Measurements from ENCODE around the gene FRMD8.
"Not testable (repeated sequence)": the region's sequence is repeated elsewhere in the genome, so short reads cannot be mapped to it uniquely, and the experiment has no call there.

Gene FRMD8

DNA sequence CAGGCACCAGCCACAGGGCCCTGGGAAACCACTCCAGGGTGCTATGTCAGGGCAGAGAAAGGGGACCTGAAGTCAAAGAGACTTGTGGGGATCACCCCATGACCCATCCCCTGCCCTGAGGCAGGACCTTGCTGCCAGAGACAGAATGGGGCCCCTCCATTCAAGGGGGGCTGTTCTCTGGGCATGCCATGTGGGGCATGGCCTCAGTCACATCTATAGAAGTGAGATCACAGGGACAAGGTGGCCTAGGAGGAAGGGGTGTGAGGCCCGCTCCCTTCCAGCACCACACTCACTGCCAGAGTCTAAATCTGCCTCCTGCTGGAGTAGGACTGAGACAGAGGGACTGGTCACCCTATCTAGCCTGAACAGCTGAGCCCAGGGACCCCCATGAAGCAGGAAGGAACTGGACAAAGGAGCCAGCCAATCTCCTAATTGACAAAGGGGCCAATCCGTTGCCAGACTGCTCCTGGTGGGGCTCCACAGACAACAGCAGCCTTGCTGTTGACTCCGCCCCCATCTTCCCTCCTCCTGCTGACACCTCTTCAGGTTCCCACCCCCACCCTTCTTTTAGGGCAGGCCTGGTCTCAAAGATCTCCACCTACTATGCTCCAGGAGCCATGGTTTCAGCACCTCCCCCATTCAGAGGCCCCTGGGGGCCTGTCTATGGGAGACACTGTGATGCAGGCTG is 62.1 kb downstream of the FRMD8 start:
- TF ChIP-seq, protein P1, sequence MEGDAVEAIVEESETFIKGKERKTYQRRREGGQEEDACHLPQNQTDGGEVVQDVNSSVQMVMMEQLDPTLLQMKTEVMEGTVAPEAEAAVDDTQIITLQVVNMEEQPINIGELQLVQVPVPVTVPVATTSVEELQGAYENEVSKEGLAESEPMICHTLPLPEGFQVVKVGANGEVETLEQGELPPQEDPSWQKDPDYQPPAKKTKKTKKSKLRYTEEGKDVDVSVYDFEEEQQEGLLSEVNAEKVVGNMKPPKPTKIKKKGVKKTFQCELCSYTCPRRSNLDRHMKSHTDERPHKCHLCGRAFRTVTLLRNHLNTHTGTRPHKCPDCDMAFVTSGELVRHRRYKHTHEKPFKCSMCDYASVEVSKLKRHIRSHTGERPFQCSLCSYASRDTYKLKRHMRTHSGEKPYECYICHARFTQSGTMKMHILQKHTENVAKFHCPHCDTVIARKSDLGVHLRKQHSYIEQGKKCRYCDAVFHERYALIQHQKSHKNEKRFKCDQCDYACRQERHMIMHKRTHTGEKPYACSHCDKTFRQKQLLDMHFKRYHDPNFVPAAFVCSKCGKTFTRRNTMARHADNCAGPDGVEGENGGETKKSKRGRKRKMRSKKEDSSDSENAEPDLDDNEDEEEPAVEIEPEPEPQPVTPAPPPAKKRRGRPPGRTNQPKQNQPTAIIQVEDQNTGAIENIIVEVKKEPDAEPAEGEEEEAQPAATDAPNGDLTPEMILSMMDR (conservative IDR thresholded peaks at IDR 0.05; ENCODE audit: control insufficient read depth, insufficient read depth, low read depth, low read length): no peak
- DNase-seq (ENCODE audit: low read depth): peak; percentile 77
- no peak overlapping the region for H3K4me3 ChIP-seq (ENCODE audit: control insufficient read depth, low read depth, low read length)

DNA sequence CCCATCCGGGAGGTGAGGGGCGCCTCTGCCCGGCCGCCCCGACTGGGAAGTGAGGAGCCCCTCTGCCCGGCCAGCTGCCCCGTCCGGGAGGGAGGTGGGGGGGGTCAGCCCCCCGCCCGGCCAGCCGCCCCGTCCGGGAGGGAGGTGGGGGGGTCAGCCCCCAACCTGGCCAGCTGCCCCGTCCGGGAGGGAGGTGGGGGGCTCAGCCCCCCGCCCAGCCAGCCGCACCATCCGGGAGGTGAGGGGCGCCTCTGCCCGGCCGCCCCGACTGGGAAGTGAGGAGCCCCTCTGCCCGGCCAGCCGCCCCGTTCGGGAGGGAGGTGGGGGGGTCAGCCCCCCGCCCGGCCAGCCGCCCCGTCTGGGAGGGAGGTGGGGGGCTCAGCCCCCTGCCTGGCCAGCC is 64.9 kb downstream of the FRMD8 start:
- DNase-seq (ENCODE audit: low read depth); H3K4me3 ChIP-seq (ENCODE audit: control insufficient read depth, low read depth, low read length): not testable (repeated sequence)

DNA sequence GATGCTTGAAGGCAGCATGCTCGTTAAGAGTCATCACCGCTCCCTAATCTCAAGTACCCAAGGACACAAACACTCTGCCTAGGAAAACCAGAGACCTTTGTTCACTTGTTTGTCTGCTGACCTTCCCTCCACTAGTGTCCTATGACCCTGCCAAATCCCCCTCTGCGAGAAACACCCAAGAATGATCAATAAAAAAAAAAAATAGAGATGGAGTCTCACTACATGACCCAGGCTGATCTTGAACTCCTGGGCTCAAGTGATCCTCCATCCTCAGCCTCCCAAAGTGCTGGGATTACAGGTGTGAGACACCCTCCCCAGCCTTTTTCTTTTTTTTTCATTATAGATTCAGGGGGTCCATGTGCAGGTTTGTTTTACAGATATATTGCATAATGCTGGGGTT is 65.8 kb downstream of the FRMD8 start:
- H3K4me3 ChIP-seq (ENCODE audit: control insufficient read depth, low read depth, low read length); DNase-seq (ENCODE audit: low read depth): not testable (repeated sequence)

DNA sequence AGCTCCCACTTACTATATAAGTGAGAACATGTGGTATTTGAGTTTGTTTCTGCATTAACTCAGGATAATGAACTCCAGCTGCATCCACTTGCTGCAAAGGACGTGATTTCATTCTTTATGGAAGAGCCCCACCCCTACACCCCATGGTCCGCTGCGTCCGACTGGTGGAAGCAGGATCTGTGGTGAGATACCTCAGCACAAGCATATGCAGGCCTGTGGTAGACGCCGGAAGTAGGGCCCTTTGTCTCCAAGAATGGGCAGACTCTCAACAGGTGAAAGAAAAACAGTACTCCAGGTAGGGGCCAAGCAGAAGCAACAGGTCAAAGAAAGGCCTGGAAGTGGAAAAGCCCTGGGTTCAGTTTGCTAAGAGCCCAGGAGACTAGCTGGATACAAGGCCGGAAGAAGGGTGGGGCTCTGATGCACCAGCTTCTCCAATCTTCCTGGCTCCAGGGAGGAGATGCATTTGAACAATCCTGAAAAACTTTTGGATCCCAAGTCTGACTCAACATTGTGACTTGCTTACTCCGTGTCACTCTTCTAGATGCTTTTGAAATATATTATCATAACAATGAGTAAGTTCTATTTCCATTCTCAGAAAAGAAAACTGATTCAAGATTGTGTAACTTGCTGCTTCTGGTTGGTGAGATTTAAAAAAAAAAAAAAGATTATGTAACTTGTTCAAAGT is 66.5 kb downstream of the FRMD8 start:
- H3K4me3 ChIP-seq (ENCODE audit: control insufficient read depth, low read depth, low read length): no peak overlapping the region
- TF ChIP-seq, protein P1 (conservative IDR thresholded peaks at IDR 0.05; ENCODE audit: control insufficient read depth, insufficient read depth, low read depth, low read length): no peak
- peak; percentile 96 for DNase-seq (ENCODE audit: low read depth)

DNA sequence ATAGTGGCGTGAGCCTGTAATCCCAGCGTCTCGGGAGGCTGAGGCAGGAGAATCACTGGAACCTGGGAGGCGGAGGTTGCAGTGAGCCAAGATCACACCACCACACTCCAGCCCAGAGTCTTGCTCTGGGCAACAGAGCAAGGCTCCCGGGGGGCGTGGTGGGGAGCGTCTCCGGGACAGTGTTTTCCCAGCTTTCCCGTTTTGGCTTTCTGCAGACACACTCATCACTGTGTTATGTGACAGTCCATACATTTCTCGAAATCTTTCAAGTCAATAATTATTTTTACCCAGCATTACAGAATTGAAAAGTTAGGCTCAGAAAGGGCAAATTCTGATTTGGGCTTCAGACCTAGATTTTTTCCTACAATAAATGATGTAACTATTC is 67.9 kb downstream of the FRMD8 start:
- TF ChIP-seq, protein P1 (conservative IDR thresholded peaks at IDR 0.05; ENCODE audit: control insufficient read depth, insufficient read depth, low read depth, low read length): no peak
- DNase-seq (ENCODE audit: low read depth): peak; percentile 84

DNA sequence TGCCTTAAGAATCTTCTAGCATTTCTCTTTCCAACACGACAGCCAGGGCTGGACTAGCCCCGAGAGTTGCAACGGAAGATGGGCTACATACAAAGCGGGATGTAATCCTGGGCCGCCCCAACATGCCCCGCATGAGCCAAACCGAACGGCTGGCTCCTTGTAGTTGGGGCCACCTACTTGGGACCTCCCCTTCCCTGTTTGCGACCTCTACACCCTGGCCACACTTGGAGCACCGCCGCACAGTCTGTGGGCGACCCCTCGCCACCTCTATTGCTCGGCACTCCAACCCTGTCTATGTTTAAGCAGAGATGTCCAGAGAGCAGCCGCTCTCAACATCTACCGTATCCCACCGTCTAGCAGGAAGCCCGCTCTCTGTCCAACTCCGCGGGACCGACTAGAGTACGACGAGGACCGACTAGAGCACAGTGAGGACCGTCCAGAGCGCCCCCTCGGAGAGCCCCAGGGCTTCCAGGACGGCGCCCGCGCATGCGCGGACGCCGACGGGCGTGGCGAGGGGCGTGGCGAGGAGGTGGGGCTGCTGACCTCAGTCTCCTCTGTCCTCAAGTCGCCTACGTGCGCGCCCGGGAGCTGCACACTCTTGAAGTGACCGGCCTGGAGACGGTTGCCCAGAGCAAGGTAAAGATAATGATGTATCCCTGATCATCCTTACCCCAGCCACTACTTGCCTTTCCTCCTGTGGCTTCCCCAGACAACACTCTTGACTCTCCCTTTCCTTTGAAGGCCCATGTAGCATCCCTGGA is 68.4 kb downstream of the FRMD8 start:
- TF ChIP-seq, protein P1 (conservative IDR thresholded peaks at IDR 0.05; ENCODE audit: control insufficient read depth, insufficient read depth, low read depth, low read length): no peak
- DNase-seq (ENCODE audit: low read depth): peak; percentile 89
- peak overlapping the region; percentile 78 for H3K4me3 ChIP-seq (ENCODE audit: control insufficient read depth, low read depth, low read length)

More for the DNA sequence above, 67.9 kb downstream of the FRMD8 start:
- H3K4me3 ChIP-seq (ENCODE audit: control insufficient read depth, low read depth, low read length): peak overlapping the region; percentile 78

DNA sequence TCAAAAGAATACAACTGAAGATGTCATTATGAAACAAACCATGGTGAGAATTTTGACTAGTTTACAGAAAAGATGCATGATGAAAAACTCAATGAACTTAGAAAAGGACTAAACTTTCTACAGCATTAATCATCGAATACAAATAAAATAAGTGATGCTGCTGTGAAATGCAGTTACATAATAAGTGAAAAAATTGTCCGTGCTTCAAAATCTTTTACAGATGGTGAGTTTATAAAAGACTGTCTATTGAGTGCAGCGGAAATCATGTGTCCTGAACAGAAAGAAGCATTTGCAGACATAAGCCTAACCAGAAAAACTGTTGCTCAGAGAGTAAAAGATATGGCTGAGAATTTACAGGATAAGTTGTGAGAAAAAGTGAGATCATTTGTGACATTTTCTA is 70.0 kb downstream of the FRMD8 start:
- TF ChIP-seq, protein P1 (conservative IDR thresholded peaks at IDR 0.05; ENCODE audit: control insufficient read depth, insufficient read depth, low read depth, low read length): no peak
- peak; percentile 41 for DNase-seq (ENCODE audit: low read depth)
- peak overlapping the region; percentile 78 for H3K4me3 ChIP-seq (ENCODE audit: control insufficient read depth, low read depth, low read length)
